GM12874 (cell line): ENCODE results near the gene FASTKD2.

Source experiments
- CTCF ChIP-seq: IDR thresholded peaks from 2 replicates; pipeline ENCODE4 v1.5.1; 2011; ENCODE audit warnings: low read depth, mild to moderate bottlenecking, control low read depth, low read length, moderate library complexity; ENCODE audit not compliant: insufficient read depth

Gene FASTKD2

DNA sequence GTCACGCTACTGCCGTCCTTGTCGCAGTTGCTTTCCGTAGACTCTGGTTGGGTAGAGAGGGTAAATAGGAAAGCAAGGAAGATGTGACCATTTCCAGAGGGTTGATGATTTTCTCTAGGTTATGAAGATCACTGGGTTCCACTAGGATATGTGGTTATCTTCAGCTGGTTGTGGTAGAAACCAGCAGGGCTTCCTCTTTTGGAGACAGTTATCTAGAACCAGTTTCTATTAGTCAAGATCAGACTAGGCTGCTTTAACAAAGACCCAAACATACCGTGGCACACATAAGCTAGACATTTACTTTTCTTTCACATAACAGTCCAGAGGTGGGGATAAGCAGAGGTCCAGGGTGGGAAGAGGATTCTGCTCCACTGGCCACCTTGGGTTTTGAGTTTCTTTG is 59.6 kb downstream of the FASTKD2 start:
- TF ChIP-seq CTCF, result no peak

- no peak for TF ChIP-seq CTCF
These were observed 66.1 kb downstream of the FASTKD2 start for GRCh38 chr2:206831442-206831995.

DNA sequence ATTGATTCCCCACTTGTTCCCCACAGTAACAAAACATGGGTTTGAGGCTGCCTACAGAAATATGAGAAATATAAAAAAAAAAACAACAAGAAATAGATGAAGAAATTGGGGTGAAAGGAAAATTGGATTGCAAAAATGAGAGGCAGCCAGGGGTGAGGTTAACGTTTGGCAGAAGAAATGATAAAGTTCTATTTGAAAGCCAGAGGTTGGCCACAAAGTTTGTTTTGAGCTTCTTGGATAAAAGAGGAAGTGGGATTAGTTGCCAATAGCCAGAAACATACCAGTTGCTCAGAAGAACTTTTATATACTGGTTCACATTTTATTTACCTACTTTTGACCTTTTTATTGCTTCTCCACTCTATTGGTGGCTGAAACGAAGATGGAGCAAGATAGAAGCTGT is 67.5 kb downstream of the FASTKD2 start:
- no peak for TF ChIP-seq CTCF

DNA sequence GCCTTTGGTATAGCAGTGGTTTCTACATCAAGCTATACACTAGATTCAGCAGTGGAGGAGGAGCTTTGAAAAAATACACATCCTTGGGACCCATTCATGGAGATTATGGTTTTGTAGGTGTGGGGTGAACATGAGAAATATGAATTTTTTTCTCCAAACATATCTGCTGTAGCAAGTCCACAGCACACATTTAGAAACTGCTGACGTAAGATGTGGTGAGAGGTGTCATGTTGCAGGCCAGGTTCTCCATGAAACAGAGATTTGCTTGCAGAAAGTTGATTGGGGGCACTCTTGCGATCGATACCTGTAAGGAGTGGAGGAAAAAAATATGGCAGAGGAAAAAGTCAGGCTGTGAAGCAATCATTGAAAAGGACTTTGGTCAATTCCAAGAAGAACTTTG is 67.9 kb downstream of the FASTKD2 start:
- TF ChIP-seq CTCF, result no peak

DNA sequence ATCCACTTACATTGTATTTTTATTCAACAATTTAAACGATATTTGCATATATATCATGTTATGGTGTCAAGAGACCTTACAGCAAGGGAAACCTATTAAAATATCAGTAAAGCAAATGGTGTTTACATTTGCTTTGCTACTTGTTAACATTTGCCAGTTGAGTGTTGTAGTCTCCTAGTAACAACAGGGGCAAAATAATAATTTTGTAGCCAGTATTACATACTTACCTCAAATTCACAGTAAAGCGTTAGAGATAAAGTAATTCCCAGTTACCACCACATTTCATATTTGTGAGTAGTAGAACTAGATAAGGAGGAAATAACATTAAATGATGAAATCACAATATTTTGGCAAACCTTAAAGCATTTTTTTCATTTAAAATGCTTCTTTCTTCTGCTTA is 71.3 kb downstream of the FASTKD2 start:
- no peak for TF ChIP-seq CTCF

- no peak for TF ChIP-seq CTCF
These were observed 72.4 kb downstream of the FASTKD2 start for GRCh38 chr2:206837775-206838174.

DNA sequence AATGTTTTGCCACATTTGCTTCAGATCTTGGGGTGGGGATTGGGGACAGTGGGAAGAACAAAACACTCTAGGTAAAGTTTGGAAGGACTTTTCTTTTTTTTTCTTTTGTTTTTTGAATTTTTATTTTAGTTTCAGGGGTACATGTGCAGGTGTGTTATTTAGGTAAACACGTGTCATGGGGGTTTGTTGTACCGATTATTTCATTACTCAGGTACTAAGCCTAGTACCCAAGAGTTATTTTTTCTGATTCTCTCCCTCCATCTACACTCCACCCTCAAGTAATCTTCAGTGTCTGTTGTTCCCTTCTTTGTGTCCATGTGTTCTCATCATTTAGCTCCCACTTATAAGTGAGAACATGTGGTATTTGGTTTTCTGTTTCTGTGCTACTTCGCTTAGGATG is 73.3 kb downstream of the FASTKD2 start:
- no peak for TF ChIP-seq CTCF
